WTC11 (cell line): ENCODE measurements around the gene HMHB1.

Experiments
- CBFB ChIP-seq: sonication (generic); formaldehyde crosslinking; IDR thresholded peaks from 2 replicates; pipeline ENCODE4 v1.8.1; 2022; ENCODE audit warnings: mild to moderate bottlenecking, low read depth, missing genetic modification reagents
- CREB1 ChIP-seq: sonication (generic); formaldehyde crosslinking; IDR thresholded peaks from 2 replicates; pipeline ENCODE4 v1.8.0; 2023; ENCODE audit warnings: mild to moderate bottlenecking, missing genetic modification reagents
- CTCF ChIP-seq: fragments of 200-600 bp; IDR thresholded peaks from 2 replicates; pipeline ENCODE4 v1.8.0; 2022; ENCODE audit warnings: antibody characterized with exemption
- FOXJ3 ChIP-seq: sonication (generic); formaldehyde crosslinking; IDR thresholded peaks from 2 replicates; pipeline ENCODE4 v1.9.0; 2021; ENCODE audit warnings: missing genetic modification reagents, mild to moderate bottlenecking, borderline replicate concordance
- JUN ChIP-seq: sonication (generic); formaldehyde crosslinking; IDR thresholded peaks from 2 replicates; pipeline ENCODE4 v1.8.0; 2023; ENCODE audit warnings: mild to moderate bottlenecking, missing genetic modification reagents
- SP1 ChIP-seq: sonication (generic); formaldehyde crosslinking; conservative IDR thresholded peaks from 2 replicates; pipeline ENCODE4 v1.8.1; 2022; ENCODE audit warnings: missing genetic modification reagents
- ZNF317 ChIP-seq: sonication (generic); formaldehyde crosslinking; IDR thresholded peaks from 2 replicates; pipeline ENCODE4 v1.8.1; 2023; ENCODE audit warnings: low read depth, mild to moderate bottlenecking, moderate library complexity, missing genetic modification reagents, borderline replicate concordance
- ZNF423 ChIP-seq: fragments of 250-450 bp; sonication (Bioruptor Pico); IDR thresholded peaks from 2 replicates; pipeline ENCODE4 v2.1.2; 2022; ENCODE audit warnings: mild to moderate bottlenecking, moderate library complexity

GRCh38 chr5:143770450-143770849 lies 41.5 kb upstream of the HMHB1 start:
- TF ChIP-seq FOXJ3 (CRISPR knock-in tag) = no peak
- no peak for TF ChIP-seq CREB1
- no peak for TF ChIP-seq CBFB (CRISPR knock-in tag)
- no peak for TF ChIP-seq CTCF
- TF ChIP-seq SP1 (CRISPR knock-in tag) = no peak
- TF ChIP-seq JUN = no peak
- TF ChIP-seq ZNF317 (CRISPR knock-in tag) = no peak
- no peak for TF ChIP-seq ZNF423 (CRISPR knock-in tag)
